Measurements from ENCODE around the gene ZNF398.

DNA sequence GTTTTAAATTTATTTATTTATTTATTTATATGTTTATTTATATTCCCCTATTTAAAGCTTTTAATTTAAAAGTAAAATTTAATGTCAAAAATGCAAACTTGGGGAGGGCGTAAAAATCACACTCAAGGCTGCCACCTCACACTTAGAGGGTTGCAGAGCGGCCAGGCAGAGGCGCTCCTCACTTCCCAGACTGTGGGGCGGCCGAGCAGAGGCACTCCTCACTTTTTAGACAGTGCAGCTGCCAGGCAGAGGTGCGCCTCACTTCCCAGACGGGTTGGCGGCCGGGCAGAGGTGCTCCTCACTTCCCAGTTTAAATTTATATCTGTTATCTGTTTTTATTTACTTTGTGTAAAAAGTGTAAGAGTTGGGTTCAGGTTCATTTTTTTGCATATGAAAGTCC, 11.1 kb upstream of the ZNF398 start:
- TF ChIP-seq, protein P1, sequence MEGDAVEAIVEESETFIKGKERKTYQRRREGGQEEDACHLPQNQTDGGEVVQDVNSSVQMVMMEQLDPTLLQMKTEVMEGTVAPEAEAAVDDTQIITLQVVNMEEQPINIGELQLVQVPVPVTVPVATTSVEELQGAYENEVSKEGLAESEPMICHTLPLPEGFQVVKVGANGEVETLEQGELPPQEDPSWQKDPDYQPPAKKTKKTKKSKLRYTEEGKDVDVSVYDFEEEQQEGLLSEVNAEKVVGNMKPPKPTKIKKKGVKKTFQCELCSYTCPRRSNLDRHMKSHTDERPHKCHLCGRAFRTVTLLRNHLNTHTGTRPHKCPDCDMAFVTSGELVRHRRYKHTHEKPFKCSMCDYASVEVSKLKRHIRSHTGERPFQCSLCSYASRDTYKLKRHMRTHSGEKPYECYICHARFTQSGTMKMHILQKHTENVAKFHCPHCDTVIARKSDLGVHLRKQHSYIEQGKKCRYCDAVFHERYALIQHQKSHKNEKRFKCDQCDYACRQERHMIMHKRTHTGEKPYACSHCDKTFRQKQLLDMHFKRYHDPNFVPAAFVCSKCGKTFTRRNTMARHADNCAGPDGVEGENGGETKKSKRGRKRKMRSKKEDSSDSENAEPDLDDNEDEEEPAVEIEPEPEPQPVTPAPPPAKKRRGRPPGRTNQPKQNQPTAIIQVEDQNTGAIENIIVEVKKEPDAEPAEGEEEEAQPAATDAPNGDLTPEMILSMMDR (IDR thresholded peaks at IDR 0.05): no peak
- no peak for TF ChIP-seq POLR2A (IDR thresholded peaks at IDR 0.05)
